ENCODE results near the gene PRKCE. TPM values are rescaled to one million over a fixed set of nuclear protein-coding genes. Genes with fewer than 3 reads are reported as not detected.
"Not testable (repeated sequence)": the region's sequence is repeated elsewhere in the genome, so short reads cannot be mapped to it uniquely, and the experiment has no call there.

The PRKCE gene
- total RNA-seq, 1 donor from 2014 or later, result 28.4 TPM

DNA sequence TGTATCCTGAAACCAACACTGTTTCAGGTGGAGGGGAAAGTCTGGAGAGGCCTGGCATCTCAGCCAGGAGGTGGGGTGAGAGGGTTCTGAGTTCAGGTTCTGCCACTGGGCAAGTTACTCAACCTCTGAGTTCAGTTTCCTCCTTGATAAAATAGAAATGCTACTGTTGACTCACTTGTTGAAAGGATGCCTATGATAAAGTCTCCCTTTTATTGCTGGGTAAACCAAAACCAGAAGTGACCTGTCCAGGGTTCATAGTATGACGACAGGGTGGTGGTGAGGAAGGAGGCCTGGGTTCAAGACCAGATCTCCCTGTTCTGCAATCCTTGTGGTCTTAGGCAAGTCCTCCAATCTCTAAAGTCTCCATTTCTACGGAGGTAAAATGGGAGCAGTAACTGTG is 232.7 kb downstream of the PRKCE start:
- no peak for DNase-seq (ENCODE audit: low read depth in 2 of 2)

GRCh38 chr2:45885171-45885621 is 233.7 kb downstream of the PRKCE start:
- DNase-seq (ENCODE audit: low read depth in 2 of 2), result no peak

- DNase-seq (ENCODE audit: low read depth in 2 of 2), result no peak
Measured at GRCh38 chr2:45886171-45886663, 234.7 kb downstream of the PRKCE start.

- no peak for DNase-seq (ENCODE audit: low read depth in 2 of 2)
Measured at GRCh38 chr2:45888167-45888566, 236.7 kb downstream of the PRKCE start.

DNA sequence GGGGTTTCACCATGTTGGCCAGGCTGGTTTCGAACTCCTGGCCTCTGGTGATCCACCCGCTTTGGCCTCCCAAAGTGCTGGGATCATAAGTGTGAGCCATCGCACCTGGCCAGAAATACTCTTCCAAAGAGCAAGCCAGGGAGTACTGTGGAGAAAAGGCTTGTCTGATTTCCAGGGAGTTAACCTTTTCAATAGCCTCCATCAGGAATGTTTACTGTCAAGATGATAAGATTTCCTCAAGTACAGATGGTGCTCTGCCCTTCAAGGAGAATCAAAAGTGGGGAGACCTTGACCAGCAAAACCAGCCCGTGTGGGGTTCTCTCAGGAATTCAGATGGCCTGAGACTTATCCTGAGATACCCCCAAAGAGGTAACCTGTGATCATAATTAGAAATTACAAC is 237.2 kb downstream of the PRKCE start:
- no peak for DNase-seq (ENCODE audit: low read depth in 2 of 2)

DNA sequence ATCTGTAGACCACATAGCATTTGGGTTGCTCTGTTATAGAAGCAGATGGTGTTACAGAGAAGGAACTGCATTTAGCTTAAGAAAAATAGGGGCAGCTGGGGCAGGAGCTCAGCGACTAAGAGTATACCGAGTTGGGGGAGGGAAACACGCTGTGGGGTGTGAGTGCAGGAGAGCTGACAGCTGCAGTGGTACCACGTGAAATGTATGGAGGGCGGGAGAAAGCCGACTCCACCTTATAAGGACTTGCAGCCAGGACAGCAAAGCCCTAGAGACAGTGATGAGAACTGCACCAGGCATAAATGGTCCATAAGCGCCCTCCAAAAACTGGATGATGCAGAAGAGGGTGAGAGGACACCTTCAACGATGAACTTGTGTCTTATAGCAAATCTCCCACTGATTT is 237.6 kb downstream of the PRKCE start:
- no peak for DNase-seq (ENCODE audit: low read depth in 2 of 2)

DNA sequence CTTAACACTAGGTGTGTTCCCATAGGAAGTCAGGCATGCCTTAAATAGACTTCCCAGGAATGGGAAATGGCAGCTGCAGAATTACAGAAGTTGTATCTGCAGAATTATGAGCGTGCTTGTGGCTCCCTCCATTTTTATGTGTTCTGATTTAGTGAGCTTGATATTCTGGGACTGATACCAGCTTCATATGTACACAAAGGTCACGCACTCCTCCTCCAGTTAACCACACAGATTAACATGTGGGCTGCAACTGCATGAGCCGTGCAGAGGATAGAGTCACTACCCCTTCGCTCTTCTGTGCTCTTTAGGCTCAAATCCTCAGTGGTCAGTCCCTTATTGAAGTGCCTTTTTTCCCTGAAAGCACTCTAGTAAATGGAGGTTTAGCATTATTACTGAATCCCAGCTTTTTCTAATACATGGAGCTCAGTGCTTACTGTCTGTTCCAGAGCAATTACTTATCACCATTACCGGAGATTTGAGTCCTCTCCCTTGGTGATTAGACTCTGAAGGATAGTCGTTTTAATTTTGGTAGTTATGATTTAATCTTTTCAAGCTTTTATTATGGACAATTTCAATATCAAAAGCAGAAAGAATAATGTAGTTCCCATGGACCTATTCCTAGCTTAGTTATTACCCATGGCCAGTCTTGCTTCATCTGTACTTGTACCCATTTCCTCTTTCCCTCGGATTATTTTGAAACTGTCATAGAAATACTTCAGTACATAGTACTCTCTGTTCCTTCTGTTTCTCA is 238.3 kb downstream of the PRKCE start:
- no peak for DNase-seq (ENCODE audit: low read depth in 2 of 2)

DNA sequence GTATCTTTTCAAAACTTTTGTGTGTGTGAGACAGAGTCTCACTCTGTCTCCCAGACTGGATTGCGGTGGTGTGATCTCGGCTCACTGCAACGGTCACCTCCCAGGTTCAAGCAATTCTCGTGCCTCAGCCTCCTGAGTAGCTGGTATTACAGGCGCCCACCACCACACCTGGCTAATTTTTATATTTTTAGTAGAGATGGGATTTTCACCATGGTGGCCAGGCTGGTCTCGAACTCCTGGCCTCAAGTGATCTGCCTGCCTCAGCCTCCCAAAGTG is 238.8 kb downstream of the PRKCE start:
- not testable (repeated sequence) for DNase-seq (ENCODE audit: low read depth in 2 of 2)

DNA sequence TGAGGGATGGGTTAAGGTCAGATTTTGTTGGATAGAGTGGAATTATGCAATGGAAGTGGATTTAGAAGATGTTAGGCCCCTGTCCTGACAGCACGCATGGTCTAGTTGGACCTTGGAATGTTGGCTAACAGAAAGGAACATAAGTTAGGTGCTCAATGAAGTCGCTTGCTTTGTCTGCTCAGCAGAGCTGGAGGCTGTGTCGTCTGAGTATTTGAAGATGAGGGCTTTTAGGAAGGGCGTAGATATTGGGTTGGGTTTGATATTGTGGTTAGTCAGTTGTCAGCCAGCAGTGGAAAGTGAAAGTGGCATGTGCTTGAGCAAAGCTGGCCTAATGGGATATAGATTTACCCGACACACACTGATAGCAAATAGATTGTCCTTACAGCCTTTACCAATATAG is 239.3 kb downstream of the PRKCE start:
- no peak for DNase-seq (ENCODE audit: low read depth in 2 of 2)

- DNase-seq (ENCODE audit: low read depth in 2 of 2), result no peak
Measured at GRCh38 chr2:45891719-45892424, 240.4 kb downstream of the PRKCE start.

GRCh38 chr2:45892425-45892745 is 240.9 kb downstream of the PRKCE start:
- DNase-seq (ENCODE audit: low read depth in 2 of 2), result no peak

DNA sequence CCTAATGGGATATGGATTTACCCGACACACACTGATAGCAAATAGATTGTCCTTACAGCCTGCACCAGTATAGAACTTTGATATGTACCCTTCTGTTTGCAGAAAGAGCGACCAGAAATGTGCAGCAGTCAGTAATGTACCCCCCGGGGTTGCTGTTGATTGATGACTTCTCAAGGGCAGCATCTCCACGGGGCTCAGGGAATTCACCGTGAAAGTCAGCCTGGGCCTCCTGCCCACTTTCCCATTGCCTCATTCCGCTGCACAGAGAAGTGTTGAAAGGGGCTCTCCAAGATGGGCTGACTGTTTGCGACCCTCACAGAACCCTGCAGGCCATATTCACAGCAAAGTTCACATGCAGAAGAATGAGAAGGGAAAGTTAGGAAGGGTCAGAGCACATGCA is 241.3 kb downstream of the PRKCE start:
- no peak for DNase-seq (ENCODE audit: low read depth in 2 of 2)

DNA sequence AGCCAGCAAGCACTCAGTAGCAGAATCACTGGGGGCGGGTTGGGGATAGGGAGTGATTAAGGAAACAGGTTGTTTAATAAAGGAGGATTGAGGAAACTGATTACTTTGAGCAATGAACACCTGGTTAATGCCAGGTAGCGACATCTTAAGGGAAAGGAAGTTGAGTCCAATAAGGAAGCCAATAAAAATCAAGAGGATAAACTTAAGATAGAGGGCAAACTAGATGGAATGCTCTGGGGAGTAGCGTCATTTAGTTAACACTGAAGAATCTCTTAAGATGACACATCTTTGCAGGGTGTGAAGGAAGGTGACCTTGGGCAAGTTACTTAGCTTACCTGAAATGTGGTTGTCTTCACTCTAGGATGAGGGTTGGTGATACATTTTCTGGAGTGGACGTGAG is 242.7 kb downstream of the PRKCE start:
- no peak for DNase-seq (ENCODE audit: low read depth in 2 of 2)

GRCh38 chr2:45895241-45895861 is 243.9 kb downstream of the PRKCE start:
- DNase-seq (ENCODE audit: low read depth in 2 of 2), result no peak

- no peak for DNase-seq (ENCODE audit: low read depth in 2 of 2)
Measured at GRCh38 chr2:45896311-45896710, 244.8 kb downstream of the PRKCE start.

DNA sequence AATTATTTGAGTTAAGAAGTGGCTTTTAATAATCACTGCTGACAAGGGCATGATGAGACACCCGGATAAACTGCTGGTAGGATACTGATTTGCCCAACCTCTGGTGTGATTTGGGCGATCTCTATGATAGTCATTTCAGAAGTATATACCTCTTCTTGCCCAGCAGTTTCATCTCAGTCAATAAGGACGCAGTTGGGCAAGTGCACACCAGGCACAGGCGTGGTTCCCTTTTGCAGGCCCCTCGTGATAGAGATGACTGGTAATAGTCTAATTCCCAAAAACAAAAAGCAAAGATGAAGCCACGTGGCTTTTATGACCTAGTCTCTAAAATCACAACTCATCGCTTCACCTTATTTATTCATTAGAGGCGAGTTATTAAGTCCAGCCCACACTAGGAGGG is 246.4 kb downstream of the PRKCE start:
- no peak for DNase-seq (ENCODE audit: low read depth in 2 of 2)

- DNase-seq (ENCODE audit: low read depth in 2 of 2), result peak; percentile 37 to 67
Measured at GRCh38 chr2:45898819-45899218, 247.3 kb downstream of the PRKCE start.

GRCh38 chr2:45899926-45900325 is 248.5 kb downstream of the PRKCE start:
- DNase-seq (ENCODE audit: low read depth in 2 of 2), result no peak

- no peak for DNase-seq (ENCODE audit: low read depth in 2 of 2)
Measured at GRCh38 chr2:45901468-45902032, 250.1 kb downstream of the PRKCE start.

- no peak for DNase-seq (ENCODE audit: low read depth in 2 of 2)
Measured at GRCh38 chr2:45902380-45902779, 250.9 kb downstream of the PRKCE start.

DNA sequence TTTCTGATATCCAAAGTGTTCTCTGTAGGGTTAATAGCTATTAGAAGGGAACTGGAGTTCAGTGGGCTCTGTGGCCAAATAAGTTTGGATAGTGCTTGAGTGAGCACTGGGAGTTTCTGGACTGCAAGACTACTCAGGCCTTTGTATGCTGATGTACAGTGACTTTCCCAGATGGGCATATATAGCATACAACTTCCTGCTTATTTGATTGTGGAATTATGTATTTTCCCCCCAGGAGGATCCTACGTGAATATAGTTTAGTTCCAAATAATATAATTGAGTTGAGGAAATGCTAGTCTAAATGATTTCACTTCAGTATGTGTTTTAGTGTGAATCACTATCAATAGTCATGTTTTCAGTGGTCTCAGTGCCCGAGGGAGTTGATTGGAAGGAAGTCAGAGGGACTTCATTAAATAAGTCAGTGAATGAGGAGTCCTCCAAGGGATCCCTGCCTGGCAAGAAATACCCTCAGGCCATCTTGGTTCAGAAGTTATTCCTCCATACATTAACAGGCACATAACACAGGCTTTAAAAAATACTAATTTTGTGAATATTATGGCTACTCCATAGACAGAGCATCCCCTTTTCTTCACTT is 251.4 kb downstream of the PRKCE start:
- DNase-seq (ENCODE audit: low read depth in 2 of 2), result no peak

- DNase-seq (ENCODE audit: low read depth in 2 of 2), result no peak
Measured at GRCh38 chr2:45904267-45904945, 252.9 kb downstream of the PRKCE start.

Data from dermis microvascular lymphatic vessel endothelial cell (primary cell).